Fibroblast of lung (primary cell): ENCODE results near the gene IL9R. TPM values are rescaled to one million over a fixed set of nuclear protein-coding genes. Genes with fewer than 3 reads are reported as not detected.
"Not testable (repeated sequence)": the region's sequence is repeated elsewhere in the genome, so short reads cannot be mapped to it uniquely, and the experiment has no call there.

ENCODE experiments used
- DNase-seq, 2 donors: peaks; one replicate each; pipeline versions ENCODE4 v3.0.0 to v3.0.0-alpha.2; 2010; ENCODE audit warnings: low read depth in 2 of 2
- H2AFZ ChIP-seq: 2 replicates; pipeline ENCODE4 v1.5.1; 2012; ENCODE audit warnings: low read length, control low read depth, inconsistent platforms
- H3K27ac ChIP-seq: 2 replicates; pipeline ENCODE4 v1.5.1; 2011; ENCODE audit warnings: low read length, control low read depth; ENCODE audit not compliant: insufficient read depth
- H3K27me3 ChIP-seq: 2 replicates; pipeline ENCODE4 v1.5.1; 2011; ENCODE audit warnings: mild to moderate bottlenecking, low read length; ENCODE audit not compliant: control insufficient read depth, insufficient read depth
- H3K36me3 ChIP-seq: 2 replicates; pipeline ENCODE4 v1.5.1; 2011; ENCODE audit warnings: low read length; ENCODE audit not compliant: control insufficient read depth, insufficient read depth
- H3K4me1 ChIP-seq: 2 replicates; pipeline ENCODE4 v1.5.1; 2011; ENCODE audit warnings: low read length; ENCODE audit not compliant: control insufficient read depth, insufficient read depth; ENCODE audit errors: extremely low read depth
- H3K4me2 ChIP-seq: 2 replicates; pipeline ENCODE4 v1.5.1; 2011; ENCODE audit warnings: low read length, control low read depth; ENCODE audit not compliant: insufficient read depth; ENCODE audit errors: extremely low read depth
- H3K4me3 ChIP-seq, 4 experiments: fragments of 200-600 bp in 1 of 4; sonication (generic) in 1 of 4; replicated peaks in 1 of 4; 2 replicates each; pipeline ENCODE4 v1.5.1; 2011 to 2016; ENCODE audit warnings: low read length in 4 of 4, low read depth in 3 of 4, mild to moderate bottlenecking in 3 of 4, control low read depth in 2 of 4, inconsistent platforms in 1 of 4, mixed read lengths in 1 of 4; ENCODE audit not compliant: insufficient read depth in 1 of 4; ENCODE audit errors: control extremely low read depth in 1 of 4
- H3K79me2 ChIP-seq: 2 replicates; pipeline ENCODE4 v1.5.1; 2012; ENCODE audit warnings: mild to moderate bottlenecking, low read length, inconsistent platforms; ENCODE audit not compliant: control insufficient read depth, insufficient read depth
- H3K9ac ChIP-seq: 2 replicates; pipeline ENCODE4 v1.5.1; 2011; ENCODE audit warnings: mild to moderate bottlenecking, low read length, control low read depth; ENCODE audit not compliant: insufficient read depth
- H3K9me3 ChIP-seq: 2 replicates; pipeline ENCODE4 v1.5.1; 2012; ENCODE audit warnings: low read depth, low read length; ENCODE audit not compliant: control insufficient read depth, insufficient read depth
- H4K20me1 ChIP-seq: 2 replicates; pipeline ENCODE4 v1.5.1; 2011; ENCODE audit warnings: low read length; ENCODE audit not compliant: control insufficient read depth, insufficient read depth; ENCODE audit errors: extremely low read depth
- CTCF ChIP-seq, 2 donors: IDR thresholded peaks in 1 of 2; conservative IDR thresholded peaks in 1 of 2; 1 replicate in 1 of 2; 2 replicates in 1 of 2; pipeline ENCODE4 v1.5.1; 2011 to 2012; ENCODE audit warnings: low read length in 2 of 2, control low read depth in 1 of 2, inconsistent platforms in 1 of 2, low read depth in 1 of 2, mild to moderate bottlenecking in 1 of 2
- EZH2 ChIP-seq: IDR thresholded peaks from 2 replicates; pipeline ENCODE4 v1.5.1; 2012; ENCODE audit warnings: low read length, control low read depth, mild to moderate bottlenecking; ENCODE audit errors: missing control alignments
- polyA plus RNA-seq, 2 donors: library from polyadenylated mRNA; depleted of rRNA in 1 of 2; stranded (reverse) in 1 of 2; unstranded in 1 of 2; fragments of >200 nt; gene quantifications; 2 replicates each; pipeline ENCODE4 v1.2.1, GENCODE V29; 2011 to 2012; ENCODE audit warnings: missing spikeins in 1 of 2
- total RNA-seq: library from RNA; depleted of rRNA; stranded (reverse); fragments of >200 nt; gene quantifications from 2 replicates; pipeline ENCODE4 v1.2.1, GENCODE V29; 2014

Gene IL9R
- total and polyA plus RNA-seq, 2 donors (not counting 1 experiment from before 2014, with no cell fraction given) = not detected

DNA sequence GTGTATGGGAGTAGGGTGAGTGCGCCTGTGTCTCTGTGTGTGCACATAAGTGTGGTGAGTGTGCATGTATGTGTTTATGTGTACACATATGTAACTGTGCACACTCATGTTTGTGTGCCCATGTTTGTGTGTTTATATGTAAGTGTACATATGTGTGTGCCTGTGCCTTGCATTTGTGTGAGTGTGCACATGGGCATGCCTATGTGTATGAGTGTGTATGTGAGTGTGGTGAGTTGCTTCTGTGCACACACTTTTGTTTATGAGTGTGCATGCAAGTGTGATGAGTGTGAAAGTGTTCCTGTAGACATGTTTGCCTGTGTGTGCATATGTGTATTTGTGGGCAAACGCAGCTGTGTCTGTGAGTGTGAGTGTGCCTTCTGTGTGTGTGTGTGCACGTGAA, 7.2 kb downstream of the IL9R start:
- H4K20me1 ChIP-seq = no peaks in the 10 kb centered on the region
- H3K36me3 ChIP-seq = no peaks in the 10 kb centered on the region
- no peaks in the 10 kb centered on the region for H3K4me1 ChIP-seq
- no peak overlapping the region for H3K4me2 ChIP-seq
- DNase-seq = no peak
- H3K9me3 ChIP-seq = no peaks in the 10 kb centered on the region
- TF ChIP-seq CTCF (conservative IDR thresholded peaks at IDR 0.05 in 1 of 2, IDR thresholded peaks at IDR 0.05 in 1 of 2; ENCODE audit: low read depth in 1 of 2, low read length in 2 of 2) = no peak
- no peak for TF ChIP-seq EZH2
- no peaks in the 10 kb centered on the region for H3K79me2 ChIP-seq
- no peak overlapping the region for H3K4me3 ChIP-seq
- H3K27ac ChIP-seq = no peak overlapping the region
- no peak overlapping the region for H2AFZ ChIP-seq
- H3K27me3 ChIP-seq = no peaks in the 10 kb centered on the region
- H3K9ac ChIP-seq = no peak overlapping the region

- TF ChIP-seq CTCF (conservative IDR thresholded peaks at IDR 0.05 in 1 of 2, IDR thresholded peaks at IDR 0.05 in 1 of 2; ENCODE audit: low read depth in 1 of 2, low read length in 2 of 2) = no peak
- no peak for TF ChIP-seq EZH2
- H3K79me2 ChIP-seq = no peaks in the 10 kb centered on the region
- no peaks in the 10 kb centered on the region for H4K20me1 ChIP-seq
- H2AFZ ChIP-seq = no peak overlapping the region
- H3K4me1 ChIP-seq = no peaks in the 10 kb centered on the region
- no peak overlapping the region for H3K4me3 ChIP-seq
- H3K27ac ChIP-seq = no peak overlapping the region
- no peak overlapping the region for H3K4me2 ChIP-seq
- no peaks in the 10 kb centered on the region for H3K36me3 ChIP-seq
- DNase-seq = no peak
- no peak overlapping the region for H3K9ac ChIP-seq
- no peaks in the 10 kb centered on the region for H3K9me3 ChIP-seq
- H3K27me3 ChIP-seq = no peaks in the 10 kb centered on the region
Observed at GRCh38 chrX:156005144-156005543, 7.6 kb downstream of the IL9R start.

DNA sequence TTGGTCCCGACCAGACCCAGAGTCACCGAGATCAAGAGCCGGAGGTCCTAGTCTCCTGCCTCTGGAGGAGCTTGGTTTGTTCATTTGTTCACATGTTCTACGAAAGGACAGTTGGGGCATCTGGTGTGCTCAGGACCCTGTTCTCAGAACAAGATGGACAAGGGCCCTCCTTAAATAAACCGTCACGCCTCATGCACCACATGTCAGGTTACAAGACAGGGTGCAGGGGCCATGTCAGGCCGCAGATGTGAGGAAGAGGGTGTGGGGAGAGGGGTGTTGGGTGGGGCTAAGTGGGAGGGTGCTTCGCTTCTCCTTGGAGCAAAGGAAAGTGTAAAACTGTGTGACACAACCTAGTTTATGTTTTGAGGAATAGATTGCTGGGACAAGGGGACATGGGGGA, 9.0 kb downstream of the IL9R start:
- not testable (repeated sequence) for DNase-seq, H3K27me3 ChIP-seq, H3K36me3 ChIP-seq, H2AFZ ChIP-seq, H3K9ac ChIP-seq, H3K4me2 ChIP-seq, H3K4me3 ChIP-seq, H3K27ac ChIP-seq, H3K79me2 ChIP-seq, H3K4me1 ChIP-seq, H4K20me1 ChIP-seq, H3K9me3 ChIP-seq

DNA sequence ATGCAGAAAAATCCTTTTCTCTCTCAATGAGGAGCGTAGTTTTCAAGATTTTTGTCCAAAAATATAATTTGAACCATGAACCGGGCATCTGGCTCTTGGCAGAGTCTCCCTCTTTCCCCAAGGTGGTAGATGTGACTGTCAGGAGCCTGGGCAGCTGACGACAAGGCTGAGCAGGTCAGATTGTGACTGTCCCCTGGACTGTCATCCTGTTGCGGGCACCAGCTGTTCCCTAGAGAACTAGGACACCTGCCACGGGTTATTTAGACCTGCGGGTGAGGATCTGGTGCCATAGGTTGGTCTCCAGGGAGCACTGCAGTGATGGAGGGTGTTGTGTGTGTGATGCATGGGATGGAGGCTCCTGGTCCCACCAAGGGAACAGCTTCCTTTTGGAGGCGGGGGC, 10.9 kb downstream of the IL9R start:
- H3K4me3 ChIP-seq, H3K9ac ChIP-seq, H3K4me1 ChIP-seq, H3K9me3 ChIP-seq, H2AFZ ChIP-seq, H4K20me1 ChIP-seq, H3K36me3 ChIP-seq, H3K27ac ChIP-seq, H3K79me2 ChIP-seq, H3K27me3 ChIP-seq, DNase-seq, H3K4me2 ChIP-seq: not testable (repeated sequence)
